Activated naive CD8-positive, alpha-beta T cell treated with anti-CD3 and anti-CD28 coated beads for 36 hours (primary cell): ENCODE results near the gene CLIC4. TPM values are rescaled to one million over a fixed set of nuclear protein-coding genes. Genes with fewer than 3 reads are reported as not detected.
"Not testable (repeated sequence)": the region's sequence is repeated elsewhere in the genome, so short reads cannot be mapped to it uniquely, and the experiment has no call there.

Source experiments
- DNase-seq: peaks from one replicate; pipeline ENCODE4 v3.0.0; 2021
- H3K27ac Mint-ChIP-seq: one replicate; pipeline ENCODE4 v1.8.0; 2022; ENCODE audit warnings: mild to moderate bottlenecking, moderate library complexity, mixed read lengths
- H3K27me3 Mint-ChIP-seq: one replicate; pipeline ENCODE4 v1.8.0; 2022; ENCODE audit warnings: mild to moderate bottlenecking, mixed read lengths
- H3K36me3 Mint-ChIP-seq: one replicate; pipeline ENCODE4 v1.8.0; 2021; ENCODE audit warnings: mild to moderate bottlenecking, mixed read lengths
- H3K4me1 Mint-ChIP-seq: one replicate; pipeline ENCODE4 v1.8.0; 2021; ENCODE audit warnings: mixed read lengths
- H3K4me3 Mint-ChIP-seq: one replicate; pipeline ENCODE4 v1.8.0; 2022; ENCODE audit warnings: mild to moderate bottlenecking, moderate library complexity, mixed read lengths
- H3K9me3 Mint-ChIP-seq: one replicate; pipeline ENCODE4 v1.8.0; 2022; ENCODE audit warnings: mixed read lengths
- total RNA-seq, 2 experiments: library from RNA; stranded (reverse); gene quantifications; one replicate each; pipeline ENCODE4 v1.2.3, GENCODE V29; 2021

CLIC4 gene
- total RNA-seq, 2 experiments from 2014 or later: 25.0 to 26.4 TPM

DNA sequence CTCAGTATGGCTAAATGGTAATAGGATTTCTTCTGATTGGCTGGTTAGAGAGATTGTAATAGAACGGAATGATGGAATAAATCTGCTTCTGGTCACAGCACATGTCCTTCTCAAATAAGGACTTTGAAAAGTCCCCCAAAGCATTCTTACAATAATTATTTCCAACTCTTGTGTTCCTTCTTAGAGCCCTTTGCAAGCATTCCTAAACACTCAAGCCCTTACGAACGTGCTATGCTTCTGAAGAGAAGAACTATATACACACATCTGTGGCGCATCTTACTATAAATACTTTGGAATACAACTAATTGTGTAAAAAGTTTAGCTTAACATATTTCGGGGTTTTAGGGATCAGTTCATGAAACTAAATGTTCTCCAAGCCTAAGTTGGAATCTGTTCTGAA, 25.6 kb downstream of the CLIC4 start:
- H3K36me3 Mint-ChIP-seq: no peaks in the 10 kb centered on the region
- no peak overlapping the region for H3K4me3 Mint-ChIP-seq
- H3K27me3 Mint-ChIP-seq: no peaks in the 10 kb centered on the region
- H3K27ac Mint-ChIP-seq: no peak overlapping the region
- H3K4me1 Mint-ChIP-seq: peaks cover 9% of the 10 kb centered on the region
- no peak for DNase-seq
- H3K9me3 Mint-ChIP-seq: no peaks in the 10 kb centered on the region

DNA sequence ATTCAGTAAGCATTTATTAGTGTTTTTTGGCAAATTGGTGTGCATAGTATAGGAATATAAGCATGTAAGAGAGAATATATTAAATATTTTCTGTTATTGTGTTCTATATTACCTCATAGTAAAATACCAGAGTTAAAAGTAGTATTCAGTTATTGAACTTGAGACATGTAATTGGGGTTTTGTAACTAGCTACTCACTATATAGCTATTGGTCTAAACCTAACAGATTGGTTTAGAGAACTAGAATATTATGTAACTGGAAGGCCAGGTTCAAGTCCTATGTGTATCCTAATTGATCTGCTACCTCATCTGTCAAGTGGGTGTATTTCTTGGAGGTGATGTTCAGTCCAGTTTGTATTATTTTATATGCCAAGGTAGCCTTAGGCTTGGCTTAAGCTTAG, 26.3 kb downstream of the CLIC4 start:
- no peak overlapping the region for H3K27ac Mint-ChIP-seq
- H3K27me3 Mint-ChIP-seq: no peaks in the 10 kb centered on the region
- peaks cover 9% of the 10 kb centered on the region for H3K4me1 Mint-ChIP-seq
- DNase-seq: no peak
- no peaks in the 10 kb centered on the region for H3K9me3 Mint-ChIP-seq
- no peaks in the 10 kb centered on the region for H3K36me3 Mint-ChIP-seq
- H3K4me3 Mint-ChIP-seq: no peak overlapping the region

DNA sequence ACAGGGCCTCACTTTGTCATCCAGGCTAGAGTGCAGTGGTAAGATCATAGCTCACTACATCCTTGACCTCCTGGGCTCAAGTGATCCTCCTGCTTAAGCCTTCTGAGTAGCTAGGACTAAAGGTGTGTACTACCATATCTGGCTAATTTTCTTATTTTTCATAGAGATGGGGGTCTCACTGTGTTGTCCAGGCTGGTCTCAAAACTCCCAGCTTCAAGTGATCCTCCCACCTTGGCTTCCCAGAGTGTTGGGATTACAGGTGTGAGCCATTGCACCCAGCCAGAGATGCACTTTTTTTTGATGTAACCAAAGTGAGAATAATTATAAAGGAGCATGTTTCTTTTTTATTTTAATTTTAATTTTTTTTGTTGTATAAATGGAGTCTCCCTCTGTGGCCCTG, 28.4 kb downstream of the CLIC4 start:
- peaks cover 9% of the 10 kb centered on the region for H3K4me1 Mint-ChIP-seq
- H3K27me3 Mint-ChIP-seq: no peaks in the 10 kb centered on the region
- no peak overlapping the region for H3K27ac Mint-ChIP-seq
- H3K4me3 Mint-ChIP-seq: no peak overlapping the region
- no peaks in the 10 kb centered on the region for H3K36me3 Mint-ChIP-seq
- no peaks in the 10 kb centered on the region for H3K9me3 Mint-ChIP-seq
- DNase-seq: no peak

DNA sequence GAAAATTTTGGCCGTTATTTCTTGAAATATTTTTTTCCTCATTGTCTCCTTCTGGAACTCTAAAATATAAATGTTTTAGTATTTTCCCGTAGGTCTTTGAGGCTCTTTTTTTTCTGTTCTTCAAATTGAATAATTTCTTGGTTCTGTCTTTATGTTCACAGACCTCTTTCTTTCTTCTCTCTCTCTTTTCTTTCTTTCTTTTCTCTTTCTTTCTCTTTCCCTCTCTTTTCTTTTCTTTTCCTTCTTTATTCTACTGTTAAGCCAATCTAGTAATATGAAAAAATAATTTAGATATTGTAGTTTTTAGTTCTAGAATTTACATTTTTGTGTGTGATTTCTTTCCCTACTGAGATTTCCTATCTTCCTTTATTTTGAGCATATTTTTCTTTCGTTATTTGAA, 30.1 kb downstream of the CLIC4 start:
- no peaks in the 10 kb centered on the region for H3K36me3 Mint-ChIP-seq
- no peak overlapping the region for H3K4me3 Mint-ChIP-seq
- DNase-seq: no peak
- H3K4me1 Mint-ChIP-seq: peaks cover 4% of the 10 kb centered on the region
- no peak overlapping the region for H3K27ac Mint-ChIP-seq
- no peaks in the 10 kb centered on the region for H3K9me3 Mint-ChIP-seq
- H3K27me3 Mint-ChIP-seq: no peaks in the 10 kb centered on the region

DNA sequence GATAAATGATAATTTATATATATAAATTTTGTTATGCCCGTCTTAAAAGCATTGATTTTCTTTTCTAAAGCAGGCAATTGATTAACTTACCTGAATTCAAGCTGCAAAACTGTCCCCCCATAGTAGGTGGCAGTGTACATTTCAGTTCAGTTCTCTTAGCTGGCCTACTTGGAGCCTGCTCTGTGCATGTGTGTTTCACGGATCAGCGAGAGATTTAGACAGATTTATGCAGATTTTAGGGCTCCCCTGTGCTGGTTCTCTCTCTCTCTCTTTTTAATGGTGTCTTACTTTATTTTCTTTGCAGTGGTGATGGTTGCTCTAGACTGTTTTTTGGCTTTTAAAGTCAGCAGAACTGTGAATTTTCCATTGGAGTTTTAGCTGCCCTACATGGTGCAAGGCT, 30.7 kb downstream of the CLIC4 start:
- Mint-ChIP-seq H3K27ac (no peak overlapping the region), H3K9me3 (no peaks in the 10 kb centered on the region), H3K27me3 (no peaks in the 10 kb centered on the region), H3K4me1 (no peaks in the 10 kb centered on the region), H3K4me3 (no peak overlapping the region), H3K36me3 (no peaks in the 10 kb centered on the region)
- no peak for DNase-seq

DNA sequence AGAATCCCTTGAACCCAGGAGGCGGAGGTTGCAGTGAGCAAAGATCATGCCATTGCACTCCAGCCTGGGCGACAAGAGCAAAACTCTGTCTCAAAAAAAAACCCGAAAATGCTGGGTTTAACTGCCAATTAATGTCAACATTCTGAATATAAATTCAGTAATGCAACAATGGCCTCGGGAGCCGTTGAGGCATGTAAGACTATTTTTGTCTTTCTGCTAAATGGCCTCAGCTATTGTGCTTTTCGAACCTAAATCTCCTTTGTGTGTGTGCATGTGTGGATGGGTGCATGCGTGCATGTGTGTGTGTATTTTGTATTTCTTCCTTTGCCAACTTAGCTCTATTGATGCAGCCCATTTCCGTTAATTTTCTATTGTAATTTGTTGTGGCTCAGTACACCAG, 31.6 kb downstream of the CLIC4 start:
- DNase-seq: no peak
- H3K27ac Mint-ChIP-seq: no peak overlapping the region
- no peaks in the 10 kb centered on the region for H3K27me3 Mint-ChIP-seq
- H3K4me1 Mint-ChIP-seq: no peaks in the 10 kb centered on the region
- no peaks in the 10 kb centered on the region for H3K9me3 Mint-ChIP-seq
- no peak overlapping the region for H3K4me3 Mint-ChIP-seq
- no peaks in the 10 kb centered on the region for H3K36me3 Mint-ChIP-seq

DNA sequence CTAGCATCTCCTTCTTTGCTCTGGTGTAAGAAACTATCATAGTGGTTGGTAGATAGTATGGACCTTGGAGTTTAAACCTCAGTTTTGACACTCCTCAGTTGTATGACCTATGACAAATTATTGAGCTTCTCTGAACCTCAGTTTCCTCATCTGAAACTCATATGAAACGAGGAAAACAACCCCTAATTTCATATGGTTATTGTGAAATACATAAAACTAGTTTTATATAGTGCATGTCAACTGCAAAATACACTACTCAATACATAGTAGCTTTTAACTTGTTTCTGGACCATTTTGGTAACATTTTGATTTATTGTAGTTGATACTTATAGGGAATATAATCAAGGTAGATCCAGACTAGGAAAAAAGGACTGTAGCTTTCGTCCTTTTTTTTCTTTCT, 32.9 kb downstream of the CLIC4 start:
- no peak overlapping the region for H3K4me3 Mint-ChIP-seq
- no peak for DNase-seq
- H3K4me1 Mint-ChIP-seq: peaks cover 2% of the 10 kb centered on the region
- no peaks in the 10 kb centered on the region for H3K9me3 Mint-ChIP-seq
- H3K36me3 Mint-ChIP-seq: no peaks in the 10 kb centered on the region
- H3K27ac Mint-ChIP-seq: no peak overlapping the region
- H3K27me3 Mint-ChIP-seq: no peaks in the 10 kb centered on the region

DNA sequence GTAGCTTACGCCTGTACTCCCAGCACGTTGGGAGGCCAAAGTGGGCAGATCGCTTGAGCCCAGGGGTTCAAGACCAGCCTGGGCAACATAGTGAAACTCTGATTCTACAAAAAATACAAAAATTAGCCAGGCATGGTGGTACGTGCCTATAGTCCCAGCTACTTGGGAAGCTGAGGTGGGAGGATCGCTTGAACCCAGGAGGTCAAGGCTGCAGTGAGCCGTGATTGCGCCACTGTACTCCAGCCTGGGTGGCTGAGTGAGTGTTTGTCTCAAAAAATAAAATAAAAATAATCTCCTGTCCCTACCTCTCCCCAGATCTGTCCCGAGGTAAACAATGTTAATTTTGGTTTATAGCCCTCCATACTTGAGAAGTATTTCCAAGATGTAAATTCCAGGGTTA, 34.0 kb downstream of the CLIC4 start:
- H3K36me3 Mint-ChIP-seq, DNase-seq, H3K4me3 Mint-ChIP-seq, H3K9me3 Mint-ChIP-seq, H3K4me1 Mint-ChIP-seq, H3K27ac Mint-ChIP-seq, H3K27me3 Mint-ChIP-seq: not testable (repeated sequence)

DNA sequence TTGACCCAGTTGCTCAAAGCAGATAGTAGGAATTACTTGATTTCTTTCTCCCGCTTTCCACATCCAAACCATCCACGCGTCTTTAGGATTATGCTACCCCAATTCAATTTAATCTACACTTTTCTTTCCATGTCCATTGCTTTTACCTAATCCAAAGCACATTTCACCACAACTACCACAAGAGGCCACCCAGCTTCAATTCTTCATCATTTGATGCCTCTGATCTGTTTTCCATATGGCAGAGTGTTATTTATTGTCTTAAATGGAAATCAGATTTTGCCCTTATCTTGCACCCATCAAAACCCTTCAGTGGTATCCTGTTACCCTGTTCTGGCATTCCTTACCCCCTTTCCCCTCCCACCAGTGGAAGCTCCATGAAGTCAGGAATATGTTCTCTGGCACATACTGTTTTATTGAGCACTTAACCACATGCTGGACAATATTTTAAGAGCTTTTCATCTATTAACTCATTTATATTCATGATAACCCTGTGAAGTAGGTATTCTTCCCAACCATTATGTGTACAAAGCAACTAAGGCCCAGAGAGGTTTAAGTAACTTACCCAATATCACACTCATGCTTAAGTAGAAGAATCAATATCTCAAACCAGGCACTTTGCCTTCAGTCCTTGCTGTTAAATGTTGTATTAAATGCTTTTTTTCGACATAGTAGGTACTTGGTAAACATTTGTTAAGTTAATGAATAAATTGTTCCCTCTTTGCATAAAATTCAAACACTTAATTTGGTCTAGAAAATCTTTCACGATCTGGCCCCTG, 34.6 kb downstream of the CLIC4 start:
- no peaks in the 10 kb centered on the region for H3K27me3 Mint-ChIP-seq
- H3K27ac Mint-ChIP-seq: no peak overlapping the region
- H3K4me1 Mint-ChIP-seq: peaks cover 2% of the 10 kb centered on the region
- no peak for DNase-seq
- no peaks in the 10 kb centered on the region for H3K9me3 Mint-ChIP-seq
- H3K36me3 Mint-ChIP-seq: no peaks in the 10 kb centered on the region
- H3K4me3 Mint-ChIP-seq: no peak overlapping the region

DNA sequence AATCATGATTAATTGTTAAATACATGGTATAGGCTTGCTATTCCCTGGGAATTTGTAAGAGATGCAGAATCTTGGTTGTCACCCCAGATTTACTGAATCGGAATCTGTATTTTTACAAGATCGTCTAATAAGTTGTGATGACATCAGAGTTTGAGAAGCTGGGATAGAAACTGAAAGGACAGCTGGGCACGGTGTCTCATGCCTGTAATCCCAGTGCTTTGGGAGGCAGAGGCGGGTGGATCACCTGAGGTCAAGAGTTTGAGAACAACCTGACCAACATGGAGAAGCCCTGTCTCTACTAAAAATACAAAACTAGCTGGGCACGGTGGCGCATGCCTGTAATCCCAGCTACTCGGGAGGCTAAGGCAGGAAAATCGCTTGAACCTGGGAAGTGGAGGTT, 35.4 kb downstream of the CLIC4 start:
- H3K27ac Mint-ChIP-seq, H3K4me1 Mint-ChIP-seq, H3K36me3 Mint-ChIP-seq, DNase-seq, H3K4me3 Mint-ChIP-seq, H3K9me3 Mint-ChIP-seq, H3K27me3 Mint-ChIP-seq: not testable (repeated sequence)

DNA sequence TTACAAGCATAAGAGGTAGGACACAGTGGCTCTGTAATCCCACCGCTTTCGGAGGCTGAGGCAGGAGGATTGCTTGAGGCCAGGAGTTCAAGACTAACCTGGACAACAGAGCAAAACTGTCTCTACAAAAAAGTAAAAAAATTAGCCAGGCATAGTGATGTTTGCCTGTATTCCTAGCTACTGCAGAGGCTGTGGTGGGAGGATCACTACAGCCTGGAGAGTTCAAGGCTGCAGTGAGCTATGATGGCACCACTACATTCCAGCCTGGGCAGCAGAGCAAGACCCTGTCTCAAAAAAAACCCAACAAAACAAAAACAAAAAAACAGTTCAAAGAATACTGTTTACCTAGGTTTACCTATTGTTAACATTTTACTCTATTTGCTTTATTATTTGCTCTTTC, 37.4 kb downstream of the CLIC4 start:
- no peak overlapping the region for H3K4me3 Mint-ChIP-seq
- no peak for DNase-seq
- H3K9me3 Mint-ChIP-seq: no peaks in the 10 kb centered on the region

DNA sequence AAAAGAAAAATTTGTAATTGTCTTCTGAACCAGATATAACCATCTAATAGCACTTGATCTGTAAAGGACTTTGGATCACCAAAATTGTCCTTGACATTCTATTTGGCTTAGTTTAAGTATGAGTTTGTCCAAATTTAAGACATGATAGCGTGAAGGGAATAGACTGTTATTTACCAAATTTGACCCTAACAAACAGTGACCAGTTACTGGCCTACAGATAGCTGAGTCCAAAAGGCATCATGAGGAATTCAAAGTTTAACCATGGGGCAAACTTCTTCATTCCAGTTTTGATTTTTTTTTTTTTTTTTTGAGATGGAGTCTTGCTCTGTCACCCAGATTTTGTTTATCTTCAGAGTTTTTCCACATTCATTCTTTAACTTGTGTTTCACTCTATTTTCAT, 38.5 kb downstream of the CLIC4 start:
- no peak for DNase-seq
- no peaks in the 10 kb centered on the region for H3K27me3 Mint-ChIP-seq
- H3K9me3 Mint-ChIP-seq: no peaks in the 10 kb centered on the region

More for the DNA sequence above, 37.4 kb downstream of the CLIC4 start:
- Mint-ChIP-seq H3K27me3 (no peaks in the 10 kb centered on the region), H3K27ac (no peak overlapping the region), H3K36me3 (no peaks in the 10 kb centered on the region), H3K4me1 (peaks cover 2% of the 10 kb centered on the region)

DNA sequence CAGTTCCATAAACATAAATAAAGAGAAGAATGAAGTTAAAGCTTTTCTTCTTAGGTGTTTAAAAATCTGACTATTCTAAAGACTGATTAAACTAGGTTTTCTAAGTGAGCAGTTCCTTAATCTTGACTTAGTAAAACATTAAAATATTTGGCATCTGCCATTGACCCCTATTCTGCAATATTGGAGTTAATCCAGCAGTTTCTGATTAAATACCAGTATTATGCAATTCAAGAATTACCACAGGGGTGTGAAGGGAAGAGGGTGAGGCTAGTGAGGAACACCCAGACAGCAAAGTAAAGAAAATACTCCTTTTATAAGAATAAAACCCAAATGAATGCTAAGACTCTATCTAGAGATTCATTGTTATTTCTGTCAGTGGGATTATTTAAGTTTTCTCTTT, 40.9 kb downstream of the CLIC4 start:
- Mint-ChIP-seq H3K27ac (no peak overlapping the region), H3K27me3 (no peaks in the 10 kb centered on the region), H3K36me3 (no peaks in the 10 kb centered on the region), H3K4me3 (no peak overlapping the region), H3K9me3 (no peaks in the 10 kb centered on the region), H3K4me1 (peaks cover 2% of the 10 kb centered on the region)
- no peak for DNase-seq

More for the DNA sequence above, 38.5 kb downstream of the CLIC4 start:
- peaks cover 2% of the 10 kb centered on the region for H3K4me1 Mint-ChIP-seq
- H3K36me3 Mint-ChIP-seq: no peaks in the 10 kb centered on the region
- H3K4me3 Mint-ChIP-seq: no peak overlapping the region
- H3K27ac Mint-ChIP-seq: no peak overlapping the region

DNA sequence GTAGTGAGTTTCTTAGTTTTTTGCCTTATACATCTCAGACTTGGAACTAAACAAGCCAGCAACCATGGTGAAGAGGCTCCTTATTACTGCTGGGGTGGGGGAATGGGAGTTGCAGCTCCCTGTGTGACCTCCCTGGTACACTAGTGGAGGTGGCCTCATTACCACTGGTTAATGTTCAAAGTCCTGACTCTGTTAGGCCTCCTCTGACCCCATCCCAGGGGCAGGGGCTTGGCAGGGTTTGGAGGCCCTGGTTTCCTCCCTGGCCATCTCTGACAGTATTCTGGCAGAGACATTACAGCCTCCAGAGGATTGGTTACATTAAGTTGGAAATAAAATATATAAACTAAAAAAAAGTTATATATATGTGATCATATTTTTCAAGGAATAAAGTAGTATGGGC, 45.2 kb downstream of the CLIC4 start:
- no peaks in the 10 kb centered on the region for H3K36me3 Mint-ChIP-seq
- no peak for DNase-seq
- H3K4me1 Mint-ChIP-seq: no peaks in the 10 kb centered on the region
- H3K27me3 Mint-ChIP-seq: no peaks in the 10 kb centered on the region
- no peak overlapping the region for H3K4me3 Mint-ChIP-seq
- no peak overlapping the region for H3K27ac Mint-ChIP-seq
- no peaks in the 10 kb centered on the region for H3K9me3 Mint-ChIP-seq

DNA sequence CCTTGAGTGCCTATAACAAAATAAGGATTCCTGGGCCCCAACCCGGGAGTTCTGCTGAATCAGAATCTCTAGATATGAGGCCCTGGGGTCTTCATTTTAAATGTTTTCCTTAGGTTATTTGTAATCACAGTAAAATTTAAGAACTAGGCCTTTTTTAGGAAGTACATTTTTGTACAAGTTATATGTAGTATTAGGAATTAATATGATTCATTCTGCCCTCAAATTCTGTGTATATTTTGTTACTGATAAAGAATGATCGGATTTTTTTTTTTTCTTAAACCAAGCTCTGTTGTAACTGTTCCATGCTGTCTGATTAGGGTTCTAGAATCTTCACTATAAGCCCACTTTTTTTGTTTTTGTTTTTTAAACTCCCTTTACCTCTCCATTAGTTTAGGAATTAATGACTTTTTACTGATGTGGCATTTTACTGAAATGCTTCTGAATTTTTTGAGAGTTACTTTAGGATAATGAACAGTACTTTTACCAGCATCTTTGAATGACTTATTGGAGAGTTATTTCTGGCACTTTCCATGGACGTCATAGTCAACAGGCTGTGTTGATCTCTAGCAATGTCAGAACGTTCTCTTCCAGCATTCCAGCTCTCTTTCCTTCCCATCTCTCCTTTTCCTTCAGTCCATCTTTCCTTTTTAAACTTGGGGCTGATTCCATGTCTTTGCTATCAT, 48.3 kb downstream of the CLIC4 start:
- Mint-ChIP-seq H3K27me3 (peaks cover 3% of the 10 kb centered on the region), H3K27ac (no peak overlapping the region), H3K9me3 (peaks cover 1% of the 10 kb centered on the region), H3K36me3 (peaks cover 4% of the 10 kb centered on the region), H3K4me1 (no peaks in the 10 kb centered on the region), H3K4me3 (no peak overlapping the region)
- no peak for DNase-seq

DNA sequence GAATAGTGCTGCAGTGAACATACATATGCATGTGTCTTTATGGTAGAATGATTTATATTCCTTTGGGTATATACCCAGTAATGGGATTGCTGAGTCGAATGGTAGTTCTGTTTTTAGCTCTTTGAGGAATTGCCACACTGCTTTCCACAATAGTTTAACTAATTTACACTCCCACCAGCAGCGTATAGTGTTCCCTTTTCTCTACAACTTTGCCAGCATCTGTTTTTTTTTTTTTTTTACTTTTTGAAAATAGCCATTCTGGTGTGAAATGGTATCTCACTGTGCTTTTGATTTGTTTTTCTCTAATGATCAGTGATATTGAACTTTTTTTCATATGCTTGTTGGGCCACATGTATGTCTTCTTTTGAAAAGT, 48.9 kb downstream of the CLIC4 start:
- not testable (repeated sequence) for DNase-seq, H3K27me3 Mint-ChIP-seq, H3K27ac Mint-ChIP-seq, H3K9me3 Mint-ChIP-seq, H3K4me1 Mint-ChIP-seq, H3K4me3 Mint-ChIP-seq, H3K36me3 Mint-ChIP-seq
